HG02840 (cell line): Measurements from ENCODE around the gene COMMD1.
"Not testable (repeated sequence)": the region's sequence is repeated elsewhere in the genome, so short reads cannot be mapped to it uniquely, and the experiment has no call there.

Experiments used
- ATAC-seq: cut with Tn5 transposase; IDR thresholded peaks from one replicate; pipeline ENCODE4 v1.9.1; 2021; ENCODE audit warnings: mild to moderate bottlenecking, moderate library complexity, moderate number of reproducible peaks; ENCODE audit not compliant: unreplicated experiment, low FRiP score

The COMMD1 gene

GRCh38 chr2:61962095-61962984 lies 56.9 kb downstream of the COMMD1 start:
- ATAC-seq, result no peak

DNA sequence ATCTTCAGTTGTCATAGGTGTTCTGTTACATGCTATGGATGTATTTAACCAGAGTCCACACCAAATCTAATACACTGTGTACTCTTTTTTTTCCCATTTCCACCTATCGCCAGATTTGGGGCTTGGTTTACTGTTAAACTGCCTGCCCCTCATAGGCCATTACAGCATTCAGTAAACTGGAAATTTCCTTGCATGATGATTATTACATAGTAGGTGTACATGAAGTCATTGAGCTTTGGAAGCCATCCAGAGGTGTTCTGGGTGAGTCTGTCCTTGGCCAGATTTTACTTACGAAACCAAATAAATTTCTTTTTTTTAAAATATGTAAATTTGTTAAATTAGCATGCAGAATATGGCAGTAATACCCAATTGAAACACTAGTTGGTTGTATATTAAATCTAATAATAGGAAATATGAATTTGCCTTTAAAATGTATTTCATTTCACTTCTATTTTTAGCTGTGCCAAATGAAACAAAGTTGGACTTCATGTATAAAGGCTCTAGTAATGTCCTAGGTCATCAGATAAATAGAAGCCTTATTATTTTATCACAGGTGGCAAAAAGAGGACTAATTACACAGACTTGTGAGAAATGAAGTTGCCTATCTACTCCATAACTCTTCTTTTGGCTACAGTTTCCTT lies 60.7 kb downstream of the COMMD1 start:
- no peak for ATAC-seq

DNA sequence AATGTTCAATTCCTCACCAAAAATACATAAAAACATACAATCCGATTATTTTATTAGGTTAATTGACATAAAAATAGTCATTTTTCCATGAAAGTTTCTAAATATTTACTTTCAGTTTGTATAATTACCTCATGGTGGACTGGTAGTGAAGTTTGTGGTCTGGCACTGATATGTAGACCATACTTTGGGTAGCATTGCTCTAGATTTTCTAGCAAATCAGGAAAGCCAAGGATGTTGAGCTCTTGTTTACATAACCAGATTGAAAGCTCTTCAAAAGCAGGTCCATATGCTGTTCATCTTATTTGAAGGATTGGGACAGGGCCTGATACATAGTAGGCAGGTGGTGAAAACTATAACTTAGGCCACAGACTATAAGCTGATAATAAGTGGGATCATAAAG lies 61.8 kb downstream of the COMMD1 start:
- ATAC-seq, result no peak

DNA sequence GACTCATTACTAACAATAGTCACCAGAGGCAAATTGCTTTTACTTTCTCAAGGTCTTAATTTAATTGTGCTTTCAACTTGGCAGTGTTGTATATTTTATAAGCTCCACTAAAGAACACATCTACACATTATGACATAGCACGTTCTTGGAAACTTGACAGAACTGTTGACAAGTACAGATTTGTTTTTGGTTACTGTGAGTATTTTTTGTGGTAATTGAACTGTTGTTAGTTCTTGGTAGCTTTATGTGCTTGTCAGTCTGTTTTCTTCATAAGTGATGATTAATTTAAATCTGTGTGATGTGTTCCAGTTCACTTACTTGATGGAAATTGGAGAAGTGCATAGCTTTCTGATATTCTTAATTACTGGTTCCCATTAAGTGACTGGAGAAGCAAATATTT lies 63.9 kb downstream of the COMMD1 start:
- ATAC-seq, result no peak

GRCh38 chr2:61970807-61971556 lies 65.5 kb downstream of the COMMD1 start:
- ATAC-seq, result no peak

GRCh38 chr2:61978522-61978921 lies 73.0 kb downstream of the COMMD1 start:
- no peak for ATAC-seq

- ATAC-seq, result no peak
These were observed 75.3 kb downstream of the COMMD1 start for GRCh38 chr2:61980758-61981157.

DNA sequence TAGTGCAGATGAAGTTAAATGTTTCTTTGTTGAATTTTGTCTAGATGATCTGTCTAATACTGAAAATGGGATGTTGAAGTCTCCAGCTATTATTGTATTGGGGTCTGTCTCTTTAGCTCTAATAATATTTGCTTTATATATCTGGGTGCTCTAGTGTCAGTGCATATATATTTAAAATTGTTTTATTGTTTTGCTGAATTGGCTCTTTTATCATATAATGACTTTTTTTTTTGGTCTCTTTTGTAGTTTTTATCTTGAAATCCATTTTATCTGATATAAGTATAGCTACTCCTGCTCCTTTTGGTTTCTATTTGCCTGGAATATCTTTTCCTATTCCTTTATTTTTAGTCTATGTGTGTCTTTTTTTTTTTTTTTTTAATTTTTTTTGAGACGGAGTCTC lies 79.2 kb downstream of the COMMD1 start:
- ATAC-seq, result no peak

GRCh38 chr2:61988462-61989366 lies 83.2 kb downstream of the COMMD1 start:
- ATAC-seq, result no peak

DNA sequence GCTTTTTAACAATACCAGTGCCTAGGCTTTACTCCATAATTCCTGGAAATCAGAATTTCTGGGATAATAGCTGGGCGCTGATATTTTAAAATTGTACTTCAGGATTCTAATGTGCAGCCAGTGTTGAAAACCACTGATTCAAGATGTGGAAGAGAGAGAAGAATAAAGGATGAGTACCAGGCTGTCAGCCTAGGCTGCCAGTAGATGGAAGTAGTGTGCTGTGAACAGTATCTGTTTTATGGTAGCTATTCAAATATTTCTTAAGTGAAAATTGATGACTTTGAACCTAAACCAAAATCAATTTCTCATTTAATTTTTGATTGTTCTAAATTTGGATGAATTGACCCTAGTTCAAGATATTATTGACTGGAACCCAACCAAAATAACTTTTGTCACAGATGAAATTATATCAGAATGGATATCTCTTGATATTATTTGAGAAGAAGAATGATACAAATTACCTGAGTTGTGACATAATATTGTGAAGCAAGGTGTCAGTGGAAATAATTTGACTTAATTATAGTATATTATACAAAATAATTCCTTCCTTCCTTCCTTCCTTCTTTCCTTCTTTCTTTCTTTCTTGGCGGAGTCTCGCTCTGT lies 88.0 kb downstream of the COMMD1 start:
- ATAC-seq, result no peak

DNA sequence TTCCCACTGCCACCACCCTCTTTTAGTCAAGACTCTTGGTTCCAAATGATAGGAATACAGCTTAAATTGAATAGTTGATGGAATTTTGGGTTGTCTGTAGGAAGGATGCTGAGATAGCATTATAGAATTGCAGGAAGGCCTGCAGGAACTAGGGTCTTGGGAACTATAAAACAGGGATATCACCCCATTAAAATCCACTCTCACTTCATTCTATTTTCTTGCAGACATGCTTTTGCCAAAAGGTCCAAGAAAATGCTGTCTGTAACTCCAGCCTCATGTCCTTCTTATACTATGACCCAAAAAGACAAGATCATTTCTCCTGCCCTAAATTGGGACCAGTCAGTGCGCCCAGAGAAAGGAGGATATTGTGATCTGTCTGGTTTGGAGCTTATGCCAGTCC lies 89.1 kb downstream of the COMMD1 start:
- ATAC-seq, result no peak

DNA sequence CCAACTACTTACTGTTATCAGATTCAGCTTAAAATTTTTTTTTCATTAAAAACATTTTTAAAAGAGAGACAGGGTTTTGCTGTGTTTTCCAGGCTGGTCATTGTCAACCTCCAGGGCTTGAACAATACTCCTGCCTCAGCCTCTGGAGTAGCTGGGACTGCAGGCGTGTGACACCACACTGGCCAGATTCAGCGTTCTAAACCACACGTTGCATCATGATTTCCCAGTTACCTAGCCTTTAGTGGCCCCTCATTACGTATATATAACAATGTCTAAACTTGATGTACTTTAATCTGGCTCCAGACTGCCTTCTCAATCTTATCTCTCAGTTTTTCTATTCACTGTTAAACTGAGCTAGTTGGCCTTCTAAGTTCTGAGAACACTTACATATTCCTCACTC lies 89.6 kb downstream of the COMMD1 start:
- ATAC-seq, result no peak

DNA sequence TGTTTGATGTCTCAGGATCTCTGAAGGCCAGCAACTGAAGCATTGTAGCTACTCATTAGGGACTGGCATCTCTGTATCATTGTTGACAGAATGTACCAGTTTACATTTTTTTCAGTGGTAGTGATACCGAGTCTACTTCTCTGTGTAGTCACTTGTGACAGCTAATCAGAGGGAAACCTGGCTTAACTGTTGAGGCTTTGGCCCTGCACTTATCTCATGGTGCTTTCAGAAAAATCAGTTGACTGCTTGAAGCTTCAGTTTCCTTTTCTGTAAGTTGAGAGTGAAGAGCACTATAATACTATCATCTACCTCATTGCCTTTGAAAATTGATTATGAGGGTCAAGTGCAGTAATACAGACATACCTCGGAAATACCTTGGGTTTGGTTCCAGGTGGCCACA lies 90.0 kb downstream of the COMMD1 start:
- no peak for ATAC-seq

DNA sequence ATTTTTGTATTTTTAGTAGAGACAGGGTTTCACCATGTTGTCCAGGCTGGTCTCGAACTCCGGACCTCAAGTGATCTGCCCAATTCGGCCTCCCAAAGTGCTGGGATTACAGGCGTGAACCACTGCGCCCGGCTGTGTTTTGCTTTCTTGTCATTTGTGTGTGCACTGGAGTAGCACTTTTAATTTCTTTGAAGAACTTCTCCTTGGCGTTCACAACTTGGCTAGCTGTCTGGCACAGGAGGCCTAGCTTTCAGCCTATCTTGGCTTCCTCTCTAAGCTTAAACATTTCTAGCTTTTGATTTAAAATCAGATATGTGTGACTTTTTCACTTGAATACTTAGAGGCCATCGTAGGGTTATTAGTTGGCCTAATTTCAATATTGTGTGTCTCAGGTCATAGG lies 93.0 kb downstream of the COMMD1 start:
- ATAC-seq, result no peak

- ATAC-seq, result no peak
These were observed 95.1 kb downstream of the COMMD1 start for GRCh38 chr2:62000538-62000937.

- no peak for ATAC-seq
These were observed 96.0 kb downstream of the COMMD1 start for GRCh38 chr2:62001431-62001830.

GRCh38 chr2:62004428-62004827 lies 99.0 kb downstream of the COMMD1 start:
- ATAC-seq, result not testable (repeated sequence)

DNA sequence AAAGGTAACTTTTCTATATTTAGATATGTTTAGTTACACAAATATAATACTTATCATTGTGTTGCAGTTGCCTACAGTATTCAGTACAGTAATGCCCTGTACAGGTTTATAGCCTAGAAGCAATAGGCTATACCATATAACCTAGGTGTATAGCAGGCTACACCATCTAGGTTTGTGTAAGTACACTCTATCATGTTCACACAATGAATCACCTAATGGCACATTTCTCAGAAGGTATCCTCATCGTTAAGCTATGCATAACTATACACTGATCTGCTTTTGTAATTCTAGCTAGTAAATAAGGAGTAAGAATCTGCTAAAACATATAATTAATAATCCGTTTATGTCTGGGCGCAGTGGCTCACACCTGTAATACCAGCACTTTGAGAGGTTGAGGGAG lies 102.1 kb downstream of the COMMD1 start:
- no peak for ATAC-seq

GRCh38 chr2:62010632-62011256 lies 105.3 kb downstream of the COMMD1 start:
- no peak for ATAC-seq
